Left ventricle myocardium inferior (tissue), 1 donor: ENCODE results near the gene ST3GAL3. TPM values are rescaled to one million over a fixed set of nuclear protein-coding genes. Genes with fewer than 3 reads are reported as not detected.

Experiments
- DNase-seq: peaks from one replicate; pipeline ENCODE4 v3.0.0-alpha.2; 2020
- H3K27ac ChIP-seq: fragments of 200-600 bp; replicated peaks from 2 replicates; pipeline ENCODE4 v1.8.0; 2021
- H3K27me3 ChIP-seq: fragments of 200-600 bp; 2 replicates; pipeline ENCODE4 v1.8.0; 2021; ENCODE audit warnings: low read depth
- H3K36me3 ChIP-seq: fragments of 200-600 bp; 2 replicates; pipeline ENCODE4 v1.8.0; 2021
- H3K4me1 ChIP-seq: fragments of 200-600 bp; 2 replicates; pipeline ENCODE4 v1.8.0; 2021
- H3K4me3 ChIP-seq: fragments of 200-600 bp; 2 replicates; pipeline ENCODE4 v1.8.0; 2021; ENCODE audit warnings: mild to moderate bottlenecking, moderate library complexity
- H3K9me3 ChIP-seq: fragments of 200-600 bp; replicated peaks from 2 replicates; pipeline ENCODE4 v1.8.0; 2021
- intact Hi-C: fragments of 100-400 bp; cut with micrococcal nuclease; formaldehyde crosslinking; loops from one replicate; pipeline ENCODE4 v1.11.0; 2022
- total RNA-seq: library from RNA; stranded (reverse); fragmentation: NEBNext Ultra II Directional; extraction: Animal tissue kit (Norgen Biotek cat#: 25700); gene quantifications from one replicate; pipeline ENCODE4 v1.2.1, GENCODE V29; 2021
- TF ChIP-seq, protein P1 (sequence below): fragments of 200-600 bp; IDR thresholded peaks from 2 replicates; pipeline ENCODE4 v1.8.0; 2021; ENCODE audit warnings: antibody characterized with exemption, mild to moderate bottlenecking, borderline replicate concordance
- donor health status: DM: no; HTN: yes; CAD: no; lungs with severe emphysema.

The ST3GAL3 gene
- total RNA-seq, 1 donor from 2014 or later = 29.9 TPM

DNA sequence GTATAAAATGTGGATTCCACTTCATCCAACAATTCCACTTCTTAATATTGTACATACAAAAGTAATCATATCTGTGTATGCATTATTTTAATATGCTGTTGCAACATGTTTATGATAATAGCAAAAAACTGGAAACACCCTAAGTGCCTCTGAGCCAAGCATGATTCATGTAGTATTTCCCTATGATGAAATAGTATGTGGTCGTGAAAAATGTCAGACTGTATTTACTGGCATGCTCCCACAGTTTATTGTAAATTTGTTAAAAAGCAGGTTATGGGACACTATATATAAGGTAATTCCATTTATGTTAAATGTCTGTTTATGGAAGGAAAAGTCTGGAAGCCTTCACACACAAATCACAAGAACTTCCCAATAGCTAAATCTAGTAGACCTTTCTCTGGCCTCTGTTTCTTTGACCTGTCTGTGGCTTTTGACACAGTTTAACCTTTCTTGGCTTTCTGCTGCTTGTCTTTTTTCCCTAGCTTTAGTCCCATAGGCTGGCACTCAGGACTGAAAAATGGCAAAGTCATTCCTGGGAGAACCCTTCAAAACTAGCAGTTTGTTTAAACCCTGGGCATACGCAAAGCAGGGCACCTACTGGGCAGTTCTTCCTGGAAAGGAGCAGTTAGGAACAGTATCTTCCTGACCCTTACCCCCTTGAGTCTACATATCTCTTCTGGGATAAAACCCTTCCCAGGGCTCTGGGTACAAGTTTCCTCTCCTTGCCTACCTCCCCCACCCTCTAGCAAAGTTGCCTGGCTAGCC, 160.8 kb downstream of the ST3GAL3 start:
- Histone ChIP-seq H3K27ac (peak overlapping the region; percentile 59), H3K4me1 (peaks cover 50% of the 10 kb centered on the region), H3K9me3 (no peaks in the 10 kb centered on the region), H3K36me3 (no peaks in the 10 kb centered on the region), H3K4me3 (no peak overlapping the region), H3K27me3 (no peaks in the 10 kb centered on the region)
- intact Hi-C loops = no loop called here
- DNase-seq = no peak
- TF ChIP-seq, protein P1, sequence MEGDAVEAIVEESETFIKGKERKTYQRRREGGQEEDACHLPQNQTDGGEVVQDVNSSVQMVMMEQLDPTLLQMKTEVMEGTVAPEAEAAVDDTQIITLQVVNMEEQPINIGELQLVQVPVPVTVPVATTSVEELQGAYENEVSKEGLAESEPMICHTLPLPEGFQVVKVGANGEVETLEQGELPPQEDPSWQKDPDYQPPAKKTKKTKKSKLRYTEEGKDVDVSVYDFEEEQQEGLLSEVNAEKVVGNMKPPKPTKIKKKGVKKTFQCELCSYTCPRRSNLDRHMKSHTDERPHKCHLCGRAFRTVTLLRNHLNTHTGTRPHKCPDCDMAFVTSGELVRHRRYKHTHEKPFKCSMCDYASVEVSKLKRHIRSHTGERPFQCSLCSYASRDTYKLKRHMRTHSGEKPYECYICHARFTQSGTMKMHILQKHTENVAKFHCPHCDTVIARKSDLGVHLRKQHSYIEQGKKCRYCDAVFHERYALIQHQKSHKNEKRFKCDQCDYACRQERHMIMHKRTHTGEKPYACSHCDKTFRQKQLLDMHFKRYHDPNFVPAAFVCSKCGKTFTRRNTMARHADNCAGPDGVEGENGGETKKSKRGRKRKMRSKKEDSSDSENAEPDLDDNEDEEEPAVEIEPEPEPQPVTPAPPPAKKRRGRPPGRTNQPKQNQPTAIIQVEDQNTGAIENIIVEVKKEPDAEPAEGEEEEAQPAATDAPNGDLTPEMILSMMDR = no peak

- no peaks in the 10 kb centered on the region for H3K9me3 ChIP-seq
- H3K27me3 ChIP-seq = no peaks in the 10 kb centered on the region
- H3K4me3 ChIP-seq = no peak overlapping the region
- TF ChIP-seq, protein P1 = no peak
- intact Hi-C loops = no loop called here
- no peak for DNase-seq
- no peaks in the 10 kb centered on the region for H3K36me3 ChIP-seq
- H3K27ac ChIP-seq = peak overlapping the region; percentile 59
- peaks cover 50% of the 10 kb centered on the region for H3K4me1 ChIP-seq
These were observed 161.4 kb downstream of the ST3GAL3 start for GRCh38 chr1:43868741-43869067.

GRCh38 chr1:43870306-43870705, 163.0 kb downstream of the ST3GAL3 start:
- Histone ChIP-seq H3K27me3 (no peaks in the 10 kb centered on the region), H3K9me3 (no peaks in the 10 kb centered on the region), H3K4me1 (peaks cover 47% of the 10 kb centered on the region), H3K4me3 (no peak overlapping the region), H3K27ac (no peak overlapping the region), H3K36me3 (no peaks in the 10 kb centered on the region)
- DNase-seq = no peak
- intact Hi-C loops = no loop called here
- TF ChIP-seq, protein P1 = no peak

- Histone ChIP-seq H3K27ac (no peak overlapping the region), H3K9me3 (no peaks in the 10 kb centered on the region), H3K27me3 (no peaks in the 10 kb centered on the region), H3K4me3 (no peak overlapping the region), H3K4me1 (peaks cover 40% of the 10 kb centered on the region), H3K36me3 (no peaks in the 10 kb centered on the region)
- no peak for DNase-seq
- intact Hi-C loops = no loop called here
- TF ChIP-seq, protein P1 = no peak
These were observed 164.0 kb downstream of the ST3GAL3 start for GRCh38 chr1:43871181-43871910.

DNA sequence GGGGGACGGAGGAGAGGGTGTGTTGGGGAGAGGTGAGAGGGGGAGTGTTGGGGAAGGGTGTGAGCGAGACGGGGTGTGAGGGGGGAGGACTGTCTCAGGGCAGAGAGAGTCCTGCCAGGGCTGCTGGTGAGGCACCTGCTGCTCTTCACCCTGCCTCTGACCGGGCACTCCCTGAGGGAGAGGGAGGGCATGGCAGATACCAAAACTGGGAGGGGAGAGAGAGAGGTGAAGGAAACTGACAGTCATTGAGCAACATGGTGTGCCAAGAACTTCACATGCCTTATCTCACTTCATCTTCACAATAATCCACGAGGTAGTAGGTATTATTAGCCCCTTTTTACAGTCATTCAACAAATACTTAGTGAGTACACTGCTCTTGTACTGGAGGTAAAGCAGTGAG, 164.9 kb downstream of the ST3GAL3 start:
- H3K9me3 ChIP-seq = no peaks in the 10 kb centered on the region
- peaks cover 34% of the 10 kb centered on the region for H3K4me1 ChIP-seq
- no peaks in the 10 kb centered on the region for H3K27me3 ChIP-seq
- TF ChIP-seq, protein P1 = no peak
- H3K27ac ChIP-seq = no peak overlapping the region
- intact Hi-C loops = no loop called here
- no peak for DNase-seq
- H3K4me3 ChIP-seq = no peak overlapping the region
- H3K36me3 ChIP-seq = no peaks in the 10 kb centered on the region
